ENCODE data around the gene FLNB. TPM values are rescaled to one million over a fixed set of nuclear protein-coding genes. Genes with fewer than 3 reads are reported as not detected.

Gene FLNB
- total and polyA plus RNA-seq, 2 of the 13 experiments (the other 11 are each of a cell fraction or from before 2014, with no cell fraction given): 106 to 130 TPM

DNA sequence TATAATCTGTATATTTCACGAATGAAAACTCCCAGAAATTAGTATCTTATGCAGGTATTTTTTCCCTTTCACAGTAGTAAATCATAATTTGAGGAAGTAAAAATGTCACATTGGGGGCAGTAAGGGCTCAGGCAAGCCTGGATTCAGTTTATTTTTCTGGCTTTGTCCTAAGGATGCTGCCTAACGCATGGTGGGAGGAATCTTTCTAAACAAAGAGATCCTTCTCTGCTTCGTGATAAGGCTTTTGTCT is 166.9 kb downstream of the FLNB start:
- CTCF ChIA-PET (ENCODE audit: low intra/inter-chr PET ratio, low total read pairs): no interaction called here
- H2AFZ ChIP-seq (ENCODE audit: low read length): no peak overlapping the region
- no peak for FAIRE-seq

More for the DNA sequence above, 166.9 kb downstream of the FLNB start:
- WGBS (ENCODE audit: low lambda C conversion rate): 2% methylated on average over 3 of the region's 3 CpGs
- no peaks in the 10 kb centered on the region for H3K79me2 ChIP-seq (ENCODE audit: insufficient read depth, low read length)
- peaks cover 100% of the 10 kb centered on the region for H3K4me1 ChIP-seq (ENCODE audit: insufficient read depth, low read length)
- peak overlapping the region; percentile 80 for H3K4me2 ChIP-seq (ENCODE audit: low read depth, low read length)
- intact Hi-C loops (cut with micrococcal nuclease; ENCODE audit: unreplicated experiment): no loop called here
- TF ChIP-seq, protein P1, sequence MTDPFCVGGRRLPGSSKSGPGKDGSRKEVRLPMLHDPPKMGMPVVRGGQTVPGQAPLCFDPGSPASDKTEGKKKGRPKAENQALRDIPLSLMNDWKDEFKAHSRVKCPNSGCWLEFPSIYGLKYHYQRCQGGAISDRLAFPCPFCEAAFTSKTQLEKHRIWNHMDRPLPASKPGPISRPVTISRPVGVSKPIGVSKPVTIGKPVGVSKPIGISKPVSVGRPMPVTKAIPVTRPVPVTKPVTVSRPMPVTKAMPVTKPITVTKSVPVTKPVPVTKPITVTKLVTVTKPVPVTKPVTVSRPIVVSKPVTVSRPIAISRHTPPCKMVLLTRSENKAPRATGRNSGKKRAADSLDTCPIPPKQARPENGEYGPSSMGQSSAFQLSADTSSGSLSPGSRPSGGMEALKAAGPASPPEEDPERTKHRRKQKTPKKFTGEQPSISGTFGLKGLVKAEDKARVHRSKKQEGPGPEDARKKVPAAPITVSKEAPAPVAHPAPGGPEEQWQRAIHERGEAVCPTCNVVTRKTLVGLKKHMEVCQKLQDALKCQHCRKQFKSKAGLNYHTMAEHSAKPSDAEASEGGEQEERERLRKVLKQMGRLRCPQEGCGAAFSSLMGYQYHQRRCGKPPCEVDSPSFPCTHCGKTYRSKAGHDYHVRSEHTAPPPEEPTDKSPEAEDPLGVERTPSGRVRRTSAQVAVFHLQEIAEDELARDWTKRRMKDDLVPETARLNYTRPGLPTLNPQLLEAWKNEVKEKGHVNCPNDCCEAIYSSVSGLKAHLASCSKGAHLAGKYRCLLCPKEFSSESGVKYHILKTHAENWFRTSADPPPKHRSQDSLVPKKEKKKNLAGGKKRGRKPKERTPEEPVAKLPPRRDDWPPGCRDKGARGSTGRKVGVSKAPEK (CRISPR knock-in tag; IDR thresholded peaks at IDR 0.05; ENCODE audit: borderline replicate concordance): no peak
- TF ChIP-seq ATM (IDR thresholded peaks at IDR 0.05; ENCODE audit: borderline replicate concordance) (no peak), FOXC1 (CRISPR knock-in tag; IDR thresholded peaks at IDR 0.05; ENCODE audit: borderline replicate concordance) (peak; percentile 9; the same call in 1 of the 2 replicates), ZNF761 (CRISPR knock-in tag; conservative IDR thresholded peaks at IDR 0.05) (0 out of 2 replicates have a peak, but pooled peaks have one; percentile 78)
- peak overlapping the region in 2 of 3 experiments; percentile 24 to 66; a peak in 1 of 6 replicates for H3K4me3 ChIP-seq (replicated peaks in 1 of 3; ENCODE audit: insufficient read depth in 1 of 3, low read depth in 2 of 3, low read length in 3 of 3)
- DNase-seq (ENCODE audit: low spot score): no peak
- H3K27ac ChIP-seq (ENCODE audit: extremely low read length, insufficient read depth, low read length): peak overlapping the region; percentile 95
- in situ Hi-C loops (cut with HindIII; ENCODE audit: extremely low pct_ligation_motif_present, low pct_unique_long_range_greater_than_20kb): no loop called here
- BruUV-seq (replicated peaks): TSS peak; percentile 97
- H4K20me1 ChIP-seq (ENCODE audit: insufficient read depth, low read length): no peaks in the 10 kb centered on the region
- peaks cover under 1 to 15% of the 10 kb centered on the region in 2 experiments; a peak in 4 of 5 replicates for H3K36me3 ChIP-seq (replicated peaks in 1 of 2; ENCODE audit: control insufficient read depth in 1 of 2, insufficient read depth in 2 of 2, low read length in 2 of 2)
- no peaks in the 10 kb centered on the region for H3K9me3 ChIP-seq (ENCODE audit: low read length)
- peak overlapping the region; percentile 74 for H3K9ac ChIP-seq (ENCODE audit: insufficient read depth, low read depth, low read length)
- H3K27me3 ChIP-seq (ENCODE audit: control insufficient read depth in 1 of 2, insufficient read depth in 2 of 2, low read length in 2 of 2): peaks cover 0 to 16% of the 10 kb centered on the region in 2 experiments; a peak in 2 of 5 replicates
- no peak; the same call in 2 of the 3 replicates for ATAC-seq
- POLR2A ChIA-PET: interaction anchor here (0.9 to 3.9 kb wide), 14 partner anchors 8 to 167 kb away, joined by 3 to 21 read pairs (median 6); partner anchors contain the start of genes FLNB, HTD2 and RPP14
